SK-N-SH (cell line): Measurements from ENCODE around the gene ANKRD52. TPM values are rescaled to one million over a fixed set of nuclear protein-coding genes. Genes with fewer than 3 reads are reported as not detected.

Source experiments
- CTCF ChIA-PET: fragments of 300-600, 350-600 bp; formaldehyde crosslinking; extraction: SDS; loops from one replicate; lab custom pipeline; 2021; lab: Yijun Ruan, JAX
- POLR2A ChIA-PET: fragments of 350-600 bp; sonication (Branson Sonifier 250); formaldehyde crosslinking; extraction: SDS; loops from one replicate; lab custom pipeline; 2020; ENCODE audit warnings: antibody characterized with exemption, inconsistent platforms; lab: Yijun Ruan, JAX
- DNase-seq: peaks from one replicate; pipeline ENCODE4 v3.0.0; 2012
- H2AFZ ChIP-seq: fragments of 200-600 bp; sonication (generic); 2 replicates; pipeline ENCODE4 v1.8.1; 2016; ENCODE audit warnings: antibody characterized with exemption, mild to moderate bottlenecking, low read depth
- H3F3A ChIP-seq: fragments of 200-600 bp; sonication (generic); replicated peaks from 2 replicates; pipeline ENCODE3; 2016; ENCODE audit warnings: antibody characterized with exemption, mild to moderate bottlenecking; ENCODE audit not compliant: insufficient read depth
- H3K27ac ChIP-seq, 2 experiments: fragments of 200-500 bp in 1 of 2; fragments of 200-600 bp in 1 of 2; sonication (Bioruptor generic) in 1 of 2; sonication (generic), shearing (Covaris generic) in 1 of 2; 2 replicates each; pipeline versions ENCODE4 v1.5.1 to v1.6.1; 2014 to 2016; ENCODE audit warnings: low read depth in 2 of 2, inconsistent platforms in 1 of 2, low read length in 1 of 2, mild to moderate bottlenecking in 1 of 2, mixed read lengths in 1 of 2
- H3K27me3 ChIP-seq: fragments of 200-600 bp; sonication (generic), shearing (Covaris generic); 2 replicates; pipeline ENCODE4 v1.6.1; 2016; ENCODE audit warnings: mixed run types; ENCODE audit not compliant: insufficient read depth
- H3K36me3 ChIP-seq, 2 experiments: fragments of 200-500 bp in 1 of 2; fragments of 200-600 bp in 1 of 2; sonication (Bioruptor generic) in 1 of 2; sonication (generic) in 1 of 2; replicated peaks in 1 of 2; 2 replicates each; pipeline versions ENCODE3 to v1.5.1; 2014 to 2016; ENCODE audit warnings: low read length in 1 of 2, mild to moderate bottlenecking in 1 of 2; ENCODE audit not compliant: insufficient read depth in 2 of 2, control insufficient read depth in 1 of 2
- H3K4me1 ChIP-seq, 2 experiments: fragments of 200-500 bp in 1 of 2; fragments of 200-600 bp in 1 of 2; sonication (Bioruptor generic) in 1 of 2; sonication (generic), shearing (Covaris generic) in 1 of 2; 2 replicates each; pipeline versions ENCODE4 v1.5.1 to v1.6.1; 2014 to 2016; ENCODE audit warnings: low read depth in 1 of 2, low read length in 1 of 2, mixed run types in 1 of 2; ENCODE audit not compliant: insufficient read depth in 2 of 2, control insufficient read depth in 1 of 2
- H3K4me2 ChIP-seq: fragments of 200-600 bp; sonication (generic), shearing (Covaris generic); 2 replicates; pipeline ENCODE4 v1.6.1; 2017; ENCODE audit warnings: mixed run types
- H3K4me3 ChIP-seq, 2 experiments: fragments of 200-500 bp in 1 of 2; fragments of 200-600 bp in 1 of 2; sonication (Bioruptor generic) in 1 of 2; sonication (generic), shearing (Covaris generic) in 1 of 2; 2 replicates each; pipeline versions ENCODE4 v1.5.1 to v1.8.1; 2014 to 2016; ENCODE audit warnings: low read depth in 2 of 2, inconsistent platforms in 1 of 2, low read length in 1 of 2, mild to moderate bottlenecking in 1 of 2, mixed read lengths in 1 of 2, moderate library complexity in 1 of 2
- H3K79me2 ChIP-seq: fragments of 200-600 bp; sonication (generic); 2 replicates; pipeline ENCODE4 v1.8.1; 2017; ENCODE audit warnings: mild to moderate bottlenecking; ENCODE audit not compliant: insufficient read depth
- H3K9ac ChIP-seq: fragments of 200-600 bp; sonication (generic); 2 replicates; pipeline ENCODE4 v1.6.1; 2017; ENCODE audit warnings: mixed run types
- H3K9me2 ChIP-seq: fragments of 200-600 bp; sonication (generic); 2 replicates; pipeline ENCODE4 v1.6.1; 2017; ENCODE audit warnings: mixed run types
- H3K9me3 ChIP-seq: fragments of 200-600 bp; sonication (generic); 2 replicates; pipeline ENCODE4 v1.6.1; 2017; ENCODE audit warnings: mixed run types, mild to moderate bottlenecking, moderate library complexity
- H4K20me1 ChIP-seq: fragments of 200-600 bp; sonication (generic); 2 replicates; pipeline ENCODE4 v1.6.1; 2017; ENCODE audit warnings: mild to moderate bottlenecking, mixed run types; ENCODE audit not compliant: insufficient read depth
- CTCF ChIP-seq: fragments of 200-600 bp; sonication (generic); IDR thresholded peaks from 2 replicates; pipeline ENCODE4 v1.6.1; 2017; ENCODE audit warnings: antibody characterized with exemption, mild to moderate bottlenecking, moderate library complexity
- ELF1 ChIP-seq: IDR thresholded peaks from 2 replicates; pipeline ENCODE4 v1.4.0; 2012
- EP300 ChIP-seq, 2 experiments: IDR thresholded peaks; 2 replicates each; pipeline versions ENCODE4 v1.4.0 to v1.6.1; 2012; ENCODE audit warnings: borderline replicate concordance in 1 of 2, low read depth in 1 of 2, low read length in 1 of 2
- EZH2phosphoT487 ChIP-seq: fragments of 200-600 bp; sonication (generic); IDR thresholded peaks from 2 replicates; pipeline ENCODE4 v1.6.1; 2017; ENCODE audit warnings: low read depth, mixed run types, mild to moderate bottlenecking, antibody characterized with exemption, moderate library complexity, borderline replicate concordance
- FOSL2 ChIP-seq: IDR thresholded peaks from 2 replicates; pipeline ENCODE4 v1.4.0; 2012; ENCODE audit warnings: low read depth, mild to moderate bottlenecking, moderate library complexity, borderline replicate concordance
- GABPA ChIP-seq: IDR thresholded peaks from 2 replicates; pipeline ENCODE4 v1.4.0; 2012; ENCODE audit warnings: low read depth, mild to moderate bottlenecking
- GATA2 ChIP-seq: sonication (generic); formaldehyde crosslinking; IDR thresholded peaks from 2 replicates; pipeline ENCODE4 v1.5.0; 2020; ENCODE audit warnings: mild to moderate bottlenecking, missing genetic modification reagents
- MXI1 ChIP-seq: IDR thresholded peaks from 2 replicates; pipeline ENCODE4 v1.6.1; 2012; ENCODE audit warnings: mild to moderate bottlenecking, low read depth, low read length, improper control_type of control experiment
- NRF1 ChIP-seq: IDR thresholded peaks from 2 replicates; pipeline ENCODE4 v1.6.1; 2012; ENCODE audit warnings: low read depth, mild to moderate bottlenecking, low read length
- PBX3 ChIP-seq: IDR thresholded peaks from 2 replicates; pipeline ENCODE4; 2012
- RFX5 ChIP-seq: IDR thresholded peaks from 2 replicates; pipeline ENCODE4 v1.6.1; 2012; ENCODE audit warnings: mild to moderate bottlenecking, improper control_type of control experiment, low read length
- RXRA ChIP-seq: IDR thresholded peaks from 2 replicates; pipeline ENCODE4 v1.4.0; 2012; ENCODE audit warnings: low read depth, mild to moderate bottlenecking, borderline replicate concordance
- SIN3A ChIP-seq: IDR thresholded peaks from 2 replicates; pipeline ENCODE4 v1.6.1; 2012; ENCODE audit warnings: low read depth, mild to moderate bottlenecking, low read length, moderate library complexity, borderline replicate concordance
- TAF1 ChIP-seq: IDR thresholded peaks from 2 replicates; pipeline ENCODE4 v1.6.1; 2012; ENCODE audit warnings: low read depth, mild to moderate bottlenecking, low read length, moderate library complexity, borderline replicate concordance
- WGBS: methylation state at CpG from one replicate; pipeline ENCODE4 v1.1.6; 2017; ENCODE audit warnings: low lambda C conversion rate; 5-methylcytosine and 5-hydroxymethylcytosine counted together
- polyA plus RNA-seq, 3 experiments: library from polyadenylated mRNA; depleted of rRNA; stranded (reverse); fragments of >200 nt; gene quantifications; 2 replicates each; pipeline ENCODE4 v1.2.3, GENCODE V29; 2012
- TF ChIP-seq, protein P1 (sequence below): IDR thresholded peaks from 2 replicates; pipeline ENCODE4 v1.4.0; 2012; ENCODE audit warnings: low read depth
- TF ChIP-seq, protein P2 (sequence below): fragments of 150-350 bp; IDR thresholded peaks from 2 replicates; pipeline ENCODE4 v1.6.1; 2017; ENCODE audit warnings: antibody characterized with exemption, low read length, low read depth, borderline replicate concordance
- TF ChIP-seq, protein P3 (sequence below): fragments of 150-350 bp; IDR thresholded peaks from 2 replicates; pipeline ENCODE4 v1.6.1; 2016; ENCODE audit warnings: mild to moderate bottlenecking, low read depth, low read length

The ANKRD52 gene
- polyA plus RNA-seq, 1 of the 3 experiments (the other 2 are of a cell fraction) = 23.4 TPM

DNA sequence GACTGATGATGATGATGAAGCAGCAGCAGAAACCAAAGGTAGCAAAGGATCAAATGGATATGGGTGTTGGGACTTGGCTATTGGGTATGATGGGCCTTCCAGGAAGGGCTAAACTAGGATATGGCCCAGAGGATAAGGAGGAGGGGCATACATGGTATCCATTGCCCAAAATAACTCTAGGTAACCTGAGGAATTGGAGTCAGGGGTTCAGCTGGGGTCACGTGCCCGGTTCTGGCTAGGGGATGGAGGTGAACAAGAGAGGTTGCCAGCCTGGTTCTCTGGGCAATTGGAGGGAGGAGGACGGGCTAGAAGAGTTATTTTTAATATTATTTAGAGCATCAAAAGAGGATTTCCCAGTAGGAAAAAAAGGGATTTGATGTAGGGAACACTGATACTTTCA is 2.7 kb upstream of the ANKRD52 start:
- CTCF ChIA-PET = interaction anchor here (2.0 to 2.1 kb wide), 2 partner anchors 9 to 15 kb away, joined by 5 to 6 read pairs; no protein-coding TSS in a partner anchor
- Histone ChIP-seq H4K20me1 (peaks cover 11% of the 10 kb centered on the region), H3K79me2 (peaks cover 23% of the 10 kb centered on the region), H3K4me3 (no peak overlapping the region), H3K36me3 (peaks cover 3 to 5% of the 10 kb centered on the region in 2 experiments), H3K9ac (no peak overlapping the region), H3F3A (peaks cover 39% of the 10 kb centered on the region), H3K27ac (peak overlapping the region in 1 of 2 experiments; percentile 66; a peak in 1 of 4 replicates), H3K9me3 (no peaks in the 10 kb centered on the region), H3K27me3 (no peaks in the 10 kb centered on the region), H3K4me1 (peaks cover 15 to 19% of the 10 kb centered on the region in 2 experiments), H2AFZ (no peak overlapping the region), H3K9me2 (no peaks in the 10 kb centered on the region), H3K4me2 (no peak overlapping the region)
- WGBS = 85% methylated on average over 3 of the region's 3 CpGs
- POLR2A ChIA-PET = no interaction called here
- TF ChIP-seq, protein P1, sequence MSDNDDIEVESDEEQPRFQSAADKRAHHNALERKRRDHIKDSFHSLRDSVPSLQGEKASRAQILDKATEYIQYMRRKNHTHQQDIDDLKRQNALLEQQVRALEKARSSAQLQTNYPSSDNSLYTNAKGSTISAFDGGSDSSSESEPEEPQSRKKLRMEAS = no peak
- TF ChIP-seq GATA2 (CRISPR knock-in tag) (no peak), PBX3 (no peak), TAF1 (no peak), MXI1 (no peak), ELF1 (no peak), EP300 (IDR thresholded peaks at IDR 0.05; ENCODE audit: borderline replicate concordance in 1 of 2, low read depth in 1 of 2, low read length in 1 of 2) (no peak)
- TF ChIP-seq, protein P2, sequence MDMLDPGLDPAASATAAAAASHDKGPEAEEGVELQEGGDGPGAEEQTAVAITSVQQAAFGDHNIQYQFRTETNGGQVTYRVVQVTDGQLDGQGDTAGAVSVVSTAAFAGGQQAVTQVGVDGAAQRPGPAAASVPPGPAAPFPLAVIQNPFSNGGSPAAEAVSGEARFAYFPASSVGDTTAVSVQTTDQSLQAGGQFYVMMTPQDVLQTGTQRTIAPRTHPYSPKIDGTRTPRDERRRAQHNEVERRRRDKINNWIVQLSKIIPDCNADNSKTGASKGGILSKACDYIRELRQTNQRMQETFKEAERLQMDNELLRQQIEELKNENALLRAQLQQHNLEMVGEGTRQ = no peak
- DNase-seq = no peak

DNA sequence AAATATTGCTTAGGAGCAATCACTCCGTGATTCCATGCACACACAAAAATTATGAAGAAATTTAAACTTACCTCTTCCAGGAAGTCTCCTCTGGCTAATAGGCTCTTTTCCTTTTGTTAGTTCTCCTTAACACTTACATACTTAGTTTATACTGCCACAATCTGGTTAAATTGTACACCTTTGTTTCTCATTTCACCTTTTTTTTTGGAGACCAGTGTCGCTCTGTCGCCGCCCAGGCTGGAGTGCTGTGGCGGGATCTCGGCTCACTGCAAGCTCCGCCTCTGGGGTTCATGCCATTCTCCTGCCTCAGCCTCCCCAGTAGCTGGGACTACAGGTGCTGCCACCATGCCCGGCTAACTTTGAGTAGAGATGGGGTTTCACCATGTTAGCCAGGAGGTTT is 2.2 kb upstream of the ANKRD52 start:
- POLR2A ChIA-PET = no interaction called here
- Histone ChIP-seq H3K79me2 (peaks cover 28% of the 10 kb centered on the region), H3K9me3 (no peaks in the 10 kb centered on the region)
- no peak for TF ChIP-seq EZH2phosphoT487
- no peak for TF ChIP-seq CTCF
- no peak for TF ChIP-seq RFX5
- TF ChIP-seq, protein P3, sequence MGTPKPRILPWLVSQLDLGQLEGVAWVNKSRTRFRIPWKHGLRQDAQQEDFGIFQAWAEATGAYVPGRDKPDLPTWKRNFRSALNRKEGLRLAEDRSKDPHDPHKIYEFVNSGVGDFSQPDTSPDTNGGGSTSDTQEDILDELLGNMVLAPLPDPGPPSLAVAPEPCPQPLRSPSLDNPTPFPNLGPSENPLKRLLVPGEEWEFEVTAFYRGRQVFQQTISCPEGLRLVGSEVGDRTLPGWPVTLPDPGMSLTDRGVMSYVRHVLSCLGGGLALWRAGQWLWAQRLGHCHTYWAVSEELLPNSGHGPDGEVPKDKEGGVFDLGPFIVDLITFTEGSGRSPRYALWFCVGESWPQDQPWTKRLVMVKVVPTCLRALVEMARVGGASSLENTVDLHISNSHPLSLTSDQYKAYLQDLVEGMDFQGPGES = no peak
- TF ChIP-seq ELF1 = no peak
- no peak for TF ChIP-seq NRF1
- TF ChIP-seq RXRA = no peak
- no peak for TF ChIP-seq SIN3A
- TF ChIP-seq, protein P1 = no peak
- no peak for TF ChIP-seq GATA2 (CRISPR knock-in tag)
- no peak for TF ChIP-seq FOSL2
- no peak for TF ChIP-seq GABPA
- TF ChIP-seq, all 33 proteins: peak for 0
- DNase-seq = no peak
- Histone ChIP-seq H3K9ac (no peak overlapping the region), H3K9me2 (no peaks in the 10 kb centered on the region), H3K27ac (no peak overlapping the region), H4K20me1 (peaks cover 17% of the 10 kb centered on the region), H3F3A (peaks cover 41% of the 10 kb centered on the region), H2AFZ (no peak overlapping the region), H3K4me1 (peaks cover 15 to 19% of the 10 kb centered on the region in 2 experiments), H3K27me3 (no peaks in the 10 kb centered on the region), H3K4me3 (no peak overlapping the region), H3K36me3 (peaks cover 8 to 11% of the 10 kb centered on the region in 2 experiments), H3K4me2 (no peak overlapping the region)
- CTCF ChIA-PET = no interaction called here
- WGBS = 96% methylated on average over 7 of the region's 8 CpGs
